ENCODE results near the gene EMC8.
"Not testable (repeated sequence)": the region's sequence is repeated elsewhere in the genome, so short reads cannot be mapped to it uniquely, and the experiment has no call there.

The EMC8 gene

DNA sequence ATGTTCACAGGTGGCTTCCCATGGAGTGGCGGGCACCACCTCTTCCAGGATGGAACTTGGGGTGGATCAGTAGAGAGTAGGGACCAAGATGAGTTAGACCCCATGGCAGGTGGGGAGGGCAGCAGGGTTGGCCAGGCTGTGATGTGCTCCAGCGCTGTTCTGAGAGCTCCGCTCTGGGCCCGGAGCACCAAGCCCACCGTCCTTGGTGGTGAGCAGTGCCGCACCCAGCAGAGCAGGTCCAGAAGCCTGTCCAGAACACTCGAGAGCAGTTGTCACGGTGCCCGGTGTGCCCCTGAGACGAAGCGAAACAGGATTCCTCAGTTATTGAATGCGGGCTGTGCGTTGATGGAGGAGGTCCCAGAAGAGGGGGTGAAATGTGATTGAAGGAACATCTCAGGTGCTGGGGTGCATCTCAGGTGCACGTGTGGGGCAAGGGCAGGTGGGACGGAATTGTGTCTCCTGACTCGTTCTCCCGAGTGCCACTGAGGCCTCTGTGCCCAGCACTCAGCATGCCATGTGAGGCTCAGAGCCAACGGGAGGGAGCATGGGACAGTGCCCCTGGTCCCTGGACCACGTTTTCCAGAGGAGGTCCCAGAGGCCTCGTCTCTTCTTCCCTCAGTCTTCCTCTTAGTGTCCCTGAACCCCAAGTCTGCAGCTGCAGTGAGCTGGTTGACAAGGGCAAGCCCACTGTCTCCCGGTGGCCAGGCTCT, 39.7 kb upstream of the EMC8 start:
- no peak for TF ChIP-seq ZNF274 (IDR thresholded peaks at IDR 0.05; ENCODE audit: low read depth, low read length)
- no peak overlapping the region for H3K4me3 ChIP-seq (ENCODE audit: low read length)

DNA sequence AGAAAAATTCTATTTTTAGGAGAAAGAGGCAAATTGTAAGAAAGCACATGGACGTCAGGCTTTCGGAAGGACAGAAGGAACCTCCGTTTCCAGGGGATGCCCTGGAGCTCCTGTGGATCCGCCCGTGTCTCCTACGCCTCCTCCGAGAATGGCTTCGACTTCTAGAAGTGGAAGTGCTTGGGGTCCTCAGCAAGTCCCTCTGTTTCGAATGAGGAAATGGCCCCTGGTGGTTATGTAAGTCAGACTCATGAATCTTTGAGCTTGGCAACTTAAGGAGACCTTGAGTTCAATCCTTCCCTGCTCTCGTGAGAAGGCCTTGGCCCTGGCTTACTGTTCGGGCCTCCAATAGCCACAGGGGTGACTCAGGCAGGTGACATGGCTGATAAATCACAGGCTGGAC, 39.0 kb upstream of the EMC8 start:
- no peak overlapping the region for H3K4me3 ChIP-seq (ENCODE audit: low read length)
- TF ChIP-seq ZNF274 (IDR thresholded peaks at IDR 0.05; ENCODE audit: low read depth, low read length), result no peak

DNA sequence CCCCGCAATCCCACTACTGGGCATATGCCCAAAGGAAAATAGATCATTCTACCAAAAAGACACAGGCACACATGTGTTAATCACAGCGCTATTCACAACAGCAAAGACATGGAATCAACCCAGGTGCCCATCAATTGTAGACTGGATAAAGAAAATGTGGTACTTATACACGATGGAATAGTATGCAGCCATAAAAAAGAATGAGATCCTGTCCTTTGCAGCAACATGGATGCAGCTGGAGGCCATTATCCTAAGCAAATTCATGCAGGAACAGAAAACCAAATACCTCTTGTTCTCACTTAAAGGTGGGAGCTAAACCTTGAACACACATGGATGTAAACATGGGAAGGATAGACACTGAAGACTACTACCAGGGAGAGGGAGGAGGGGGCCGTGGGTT, 38.3 kb upstream of the EMC8 start:
- not testable (repeated sequence) for H3K4me3 ChIP-seq (ENCODE audit: low read length)

DNA sequence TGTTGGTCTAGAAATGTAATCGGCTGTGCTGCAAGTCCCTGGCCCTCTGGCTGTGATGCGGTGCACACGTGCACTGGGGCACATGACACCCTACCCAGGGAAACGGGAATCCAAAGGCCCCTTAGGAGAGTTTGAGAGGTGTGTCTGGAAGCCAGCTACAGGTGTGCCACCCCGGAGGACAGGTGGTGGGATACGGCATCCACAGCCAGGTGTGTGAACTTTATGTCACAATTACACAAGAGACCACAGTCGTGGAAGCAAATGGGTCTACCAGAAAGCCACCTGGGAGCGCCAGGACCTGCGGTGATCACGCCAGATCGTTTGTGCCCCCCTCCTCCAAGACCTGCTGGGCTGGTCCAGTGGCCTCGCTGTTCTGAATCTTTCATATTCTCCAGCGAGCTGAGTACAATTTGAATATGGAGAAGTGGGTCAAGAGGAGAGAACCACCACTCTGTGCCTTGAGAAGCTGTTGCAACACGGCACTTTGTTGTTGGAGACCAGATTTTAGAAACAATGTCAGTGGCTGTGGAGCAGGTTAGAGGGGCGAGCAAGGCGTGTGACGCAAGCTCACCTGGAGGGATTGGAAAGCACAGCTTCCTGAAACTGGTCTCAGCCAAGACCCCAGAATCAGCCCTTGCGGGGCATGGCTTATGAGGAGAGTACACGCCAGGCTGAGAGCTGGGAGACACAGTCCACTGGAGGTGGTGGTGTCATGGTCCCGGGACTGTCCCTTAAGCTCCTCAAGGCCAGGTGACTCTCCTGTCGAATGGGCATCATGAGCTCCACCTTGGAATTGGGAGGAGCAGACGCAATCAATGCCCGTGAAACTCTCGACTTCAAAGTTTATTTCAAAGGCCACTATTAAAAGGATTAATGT, 37.6 kb upstream of the EMC8 start:
- H3K4me3 ChIP-seq (ENCODE audit: low read length), result no peak overlapping the region
- TF ChIP-seq ZNF274 (IDR thresholded peaks at IDR 0.05; ENCODE audit: low read depth, low read length), result no peak

DNA sequence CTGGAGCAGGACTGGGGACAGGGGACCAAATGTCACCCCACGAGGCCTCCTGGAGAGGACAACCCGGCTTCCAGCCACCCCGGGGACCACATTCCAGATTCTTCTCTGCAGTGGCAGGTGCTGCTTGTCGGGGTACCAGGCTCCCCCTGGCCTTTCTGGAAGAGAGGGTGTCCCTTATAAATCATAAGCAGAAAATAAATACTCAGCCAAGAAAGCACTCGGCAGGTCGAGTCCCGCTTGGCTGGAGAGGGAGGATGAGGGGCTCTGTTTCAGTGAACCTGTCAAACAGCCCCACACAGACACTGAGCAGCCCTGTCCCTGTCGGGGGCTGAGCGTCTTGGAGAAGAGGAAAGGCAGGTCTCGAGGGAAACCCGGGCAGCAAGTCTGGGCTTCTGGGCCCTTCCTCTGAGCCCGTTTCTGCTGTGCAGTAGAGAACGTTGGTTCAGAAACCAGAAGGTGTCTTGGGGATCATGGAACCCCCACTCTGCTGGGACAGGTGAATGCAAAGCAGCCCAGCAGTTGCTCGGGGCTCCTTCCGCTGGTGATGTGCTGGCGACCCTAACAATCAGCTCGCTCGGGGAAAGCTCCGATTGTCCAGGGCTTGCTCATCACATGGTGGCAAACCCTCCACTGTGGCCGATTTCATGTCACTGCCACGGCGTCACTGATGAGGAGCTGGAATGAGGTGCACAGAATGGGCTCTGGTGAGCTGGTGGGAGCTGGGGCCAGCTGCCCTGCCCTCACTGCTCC, 36.8 kb upstream of the EMC8 start:
- no peak overlapping the region for H3K4me3 ChIP-seq (ENCODE audit: low read length)
- TF ChIP-seq ZNF274 (IDR thresholded peaks at IDR 0.05; ENCODE audit: low read depth, low read length), result no peak

DNA sequence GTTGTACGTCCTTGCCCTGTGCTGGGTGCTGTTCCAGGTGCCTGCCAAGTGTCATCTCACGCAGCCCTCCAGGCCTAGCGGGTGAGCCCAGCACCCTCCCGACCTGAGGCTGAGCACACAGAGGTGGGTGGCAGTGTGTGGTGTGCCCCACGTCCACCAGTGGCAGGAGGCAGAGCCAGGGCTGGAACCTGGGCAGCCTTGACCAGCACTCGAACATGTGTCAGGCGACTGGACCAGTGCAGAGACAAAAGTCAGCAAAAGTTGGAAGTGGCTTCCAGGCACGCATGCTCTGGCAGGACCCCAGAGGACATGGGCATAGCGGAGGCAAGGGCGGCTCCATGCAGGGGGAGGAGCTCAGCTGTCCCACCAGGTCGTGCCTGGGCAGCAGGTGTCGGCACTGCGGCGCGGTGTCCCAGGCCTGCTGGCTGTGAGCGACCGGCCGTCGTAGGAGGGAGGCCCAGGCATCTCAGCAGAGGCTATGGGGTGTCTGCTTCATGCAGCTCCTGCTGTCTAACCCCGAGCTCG, 35.9 kb upstream of the EMC8 start:
- no peak overlapping the region for H3K4me3 ChIP-seq (ENCODE audit: low read length)
- TF ChIP-seq ZNF274 (IDR thresholded peaks at IDR 0.05; ENCODE audit: low read depth, low read length), result no peak

DNA sequence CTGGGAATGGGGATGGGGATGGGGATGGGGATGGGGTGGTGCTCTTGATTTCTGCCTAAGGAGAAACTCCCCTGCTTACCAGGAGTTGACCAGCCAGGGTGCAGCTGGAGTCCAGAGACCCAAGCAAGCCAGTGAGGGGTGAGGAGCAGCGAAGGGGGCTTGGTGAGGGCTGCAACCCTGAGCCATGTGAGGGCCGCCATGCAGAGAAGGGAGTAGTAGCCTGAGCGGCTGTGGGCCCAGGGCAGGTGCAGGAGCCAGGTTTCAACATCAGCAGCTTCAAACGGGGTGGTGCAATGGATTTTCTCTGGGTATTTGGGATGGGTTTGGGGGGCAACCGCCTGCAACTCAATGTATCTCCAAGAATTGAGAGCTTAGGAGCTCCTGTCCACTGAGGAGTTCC, 35.4 kb upstream of the EMC8 start:
- TF ChIP-seq ZNF274 (IDR thresholded peaks at IDR 0.05; ENCODE audit: low read depth, low read length), result no peak
- no peak overlapping the region for H3K4me3 ChIP-seq (ENCODE audit: low read length)

DNA sequence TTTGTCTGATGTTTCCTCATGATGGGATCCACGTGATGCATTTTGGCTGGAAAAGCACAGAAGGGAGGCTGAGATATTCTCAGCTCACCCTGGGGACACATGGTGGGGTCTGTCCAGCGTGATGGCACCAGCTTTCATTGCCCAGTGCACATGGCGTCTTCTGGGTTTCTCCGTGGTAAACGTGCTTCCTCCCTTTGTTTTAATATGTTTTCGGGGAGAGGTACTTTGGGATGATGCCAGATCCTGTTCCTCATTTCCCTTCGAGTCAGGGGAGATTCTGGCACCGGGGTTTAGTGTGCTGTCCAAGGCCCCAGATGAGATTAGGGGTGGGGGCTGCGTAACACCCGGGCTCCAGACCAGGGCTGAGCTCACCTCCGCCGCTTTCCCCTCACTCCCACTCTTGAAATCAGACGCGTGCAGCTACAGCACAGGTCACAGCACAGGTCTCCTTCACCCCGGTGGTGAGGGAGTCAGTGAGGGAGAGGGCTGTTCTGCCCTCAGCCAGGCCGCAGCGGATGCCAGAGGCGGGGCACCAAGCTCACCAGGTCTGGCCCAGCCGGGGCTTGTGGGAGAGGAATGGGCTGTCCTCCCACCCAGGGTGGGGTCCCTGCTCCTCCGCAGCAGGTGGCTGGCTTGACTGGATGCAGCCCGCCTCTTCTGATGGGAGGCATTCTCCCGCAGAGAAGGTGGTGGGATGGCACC, 34.0 kb upstream of the EMC8 start:
- no peak overlapping the region for H3K4me3 ChIP-seq (ENCODE audit: low read length)
- no peak for TF ChIP-seq ZNF274 (IDR thresholded peaks at IDR 0.05; ENCODE audit: low read depth, low read length)

DNA sequence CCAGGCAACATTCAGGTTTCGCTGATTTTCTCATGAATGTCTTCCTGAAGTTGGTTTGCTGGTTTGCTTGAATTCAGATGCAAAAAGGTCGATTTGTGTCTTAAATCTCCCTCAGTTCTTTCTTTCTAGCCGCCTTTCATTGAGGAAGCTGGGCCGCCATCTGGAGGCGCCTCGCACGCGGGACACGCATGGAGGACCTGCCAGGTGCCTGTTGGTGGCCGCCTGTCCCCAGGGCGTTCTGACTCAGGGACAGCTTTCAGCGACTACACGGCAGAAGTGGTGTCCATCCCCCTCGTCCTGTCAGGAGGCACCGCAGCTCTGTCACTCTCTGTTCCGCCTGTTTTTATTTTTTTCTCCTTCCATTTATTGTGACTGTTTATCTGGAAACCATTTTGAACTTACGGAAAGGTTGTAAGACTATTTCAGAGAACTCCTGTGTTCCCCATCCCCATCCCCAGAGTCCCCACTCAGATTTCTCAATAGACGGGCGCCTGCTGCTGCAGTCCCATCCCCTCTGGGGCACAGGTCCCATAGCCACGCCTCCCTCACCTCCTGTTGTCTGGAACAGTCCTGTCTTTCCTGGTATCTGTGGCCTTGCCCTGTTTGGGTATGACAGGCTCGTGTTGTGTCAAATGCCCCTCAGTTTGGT, 33.4 kb upstream of the EMC8 start:
- no peak overlapping the region for H3K4me3 ChIP-seq (ENCODE audit: low read length)
- TF ChIP-seq ZNF274 (IDR thresholded peaks at IDR 0.05; ENCODE audit: low read depth, low read length), result no peak

DNA sequence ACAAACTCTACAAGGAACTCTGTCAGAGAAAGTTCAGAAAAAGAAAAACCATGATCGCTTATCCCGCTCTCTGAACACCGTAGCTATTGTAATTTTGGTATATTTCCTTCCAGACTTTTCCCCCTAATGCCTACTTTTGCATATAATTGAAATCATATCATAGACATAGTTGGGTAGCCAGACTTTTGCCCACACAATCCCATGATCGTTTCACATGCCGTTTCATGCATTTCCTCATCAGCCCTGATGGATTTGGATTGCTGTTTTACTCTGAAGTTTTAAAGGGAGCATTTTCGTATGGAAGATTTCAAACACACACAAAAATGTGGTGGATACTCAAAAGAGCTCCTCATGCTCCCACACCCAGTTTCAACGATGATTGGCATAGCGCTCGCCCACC, 31.5 kb upstream of the EMC8 start:
- no peak for TF ChIP-seq ZNF274 (IDR thresholded peaks at IDR 0.05; ENCODE audit: low read depth, low read length)
- H3K4me3 ChIP-seq (ENCODE audit: low read length), result no peak overlapping the region

DNA sequence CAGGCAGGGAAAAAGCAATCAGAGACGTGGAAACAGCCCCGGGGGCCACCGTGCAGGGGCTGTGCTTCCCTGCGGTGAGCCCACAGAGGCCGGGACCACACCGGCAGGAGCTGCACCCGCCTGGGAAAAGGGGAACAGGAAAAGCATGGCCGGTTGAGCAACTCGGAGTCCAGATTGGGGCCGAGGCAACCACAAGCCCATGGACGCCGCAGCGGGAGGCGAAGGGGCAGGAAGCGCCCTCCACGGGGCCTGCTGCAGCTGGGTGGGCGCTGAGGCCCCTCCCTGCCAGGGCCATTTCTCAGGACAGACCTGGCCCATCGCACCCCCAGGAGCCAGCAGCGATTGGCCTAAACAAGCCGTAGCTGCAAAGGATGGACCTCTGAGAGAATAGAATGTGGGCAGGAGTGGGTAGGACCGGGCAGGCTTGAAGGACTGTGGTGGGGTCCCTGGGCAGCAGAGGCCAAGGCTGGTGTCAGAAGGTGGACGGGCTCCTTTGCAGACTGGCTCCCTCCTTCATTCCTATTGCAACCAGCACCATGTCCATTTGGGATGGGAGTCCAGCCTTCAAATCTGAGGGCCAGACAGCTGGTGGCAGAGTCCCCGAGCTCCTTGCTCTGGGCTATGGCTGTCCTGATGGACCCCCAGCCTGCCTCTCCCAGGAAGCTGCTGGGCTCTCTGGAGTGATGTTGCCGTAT, 30.6 kb upstream of the EMC8 start:
- no peak overlapping the region for H3K4me3 ChIP-seq (ENCODE audit: low read length)
- TF ChIP-seq ZNF274 (IDR thresholded peaks at IDR 0.05; ENCODE audit: low read depth, low read length), result no peak

DNA sequence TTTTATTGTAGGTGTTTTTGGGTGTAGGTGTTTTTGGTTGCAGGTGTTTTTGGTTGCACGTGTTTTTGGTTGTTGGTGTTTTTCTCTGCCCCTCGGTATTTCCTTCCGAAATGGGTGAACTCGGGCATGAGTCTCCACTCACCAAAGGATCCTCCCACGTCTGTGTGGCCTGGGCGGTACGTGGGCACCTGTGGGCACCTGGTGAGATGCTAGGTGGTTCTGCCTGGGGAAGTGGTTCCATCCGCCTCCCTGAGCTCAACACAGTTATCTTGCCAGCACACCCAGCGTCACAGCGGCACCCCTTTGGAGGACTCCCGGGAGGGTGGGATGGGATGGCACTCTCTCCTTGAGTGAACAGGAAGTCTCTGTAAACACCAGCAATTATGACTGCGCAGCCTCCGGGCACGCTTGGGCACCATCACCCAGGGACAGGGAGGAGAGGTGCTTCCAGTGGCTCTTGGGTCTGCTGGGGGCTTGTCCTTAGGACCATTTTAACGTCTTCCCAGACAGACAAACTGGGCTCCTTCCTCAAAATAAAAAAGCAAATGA, 29.9 kb upstream of the EMC8 start:
- no peak for TF ChIP-seq ZNF274 (IDR thresholded peaks at IDR 0.05; ENCODE audit: low read depth, low read length)
- no peak overlapping the region for H3K4me3 ChIP-seq (ENCODE audit: low read length)

DNA sequence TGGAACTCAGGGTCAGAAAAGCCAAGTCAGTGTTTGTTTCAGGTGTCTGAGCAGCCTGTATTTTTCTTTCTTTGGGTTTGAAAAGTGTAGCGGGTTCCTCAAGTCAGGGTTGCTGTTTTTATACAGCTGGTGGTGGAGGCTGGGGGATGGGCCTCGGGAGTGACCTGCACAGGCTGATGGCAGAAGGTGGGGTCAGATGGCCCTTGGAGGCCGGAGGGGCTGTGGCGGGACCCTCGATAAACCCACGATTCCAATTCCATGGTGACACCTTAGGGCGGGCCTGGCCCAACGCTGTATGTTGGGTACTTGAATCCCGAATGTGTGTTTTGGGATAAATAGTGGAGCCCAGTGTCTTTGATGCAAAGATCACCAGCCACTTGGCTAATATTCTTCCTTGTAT, 28.8 kb upstream of the EMC8 start:
- TF ChIP-seq ZNF274 (IDR thresholded peaks at IDR 0.05; ENCODE audit: low read depth, low read length), result no peak
- no peak overlapping the region for H3K4me3 ChIP-seq (ENCODE audit: low read length)
